Activated CD8-positive, alpha-beta memory T cell treated with anti-CD3 and anti-CD28 coated beads for 1 hour (primary cell): ENCODE results near the gene CHAD.
"Not testable (repeated sequence)": the region's sequence is repeated elsewhere in the genome, so short reads cannot be mapped to it uniquely, and the experiment has no call there.

ENCODE experiments used
- DNase-seq, 2 donors: peaks; one replicate each; pipeline ENCODE4 v3.0.0-alpha.2; 2020; ENCODE audit warnings: low read depth in 1 of 2; ENCODE audit errors: extremely low read depth in 1 of 2

The CHAD gene

GRCh38 chr17:50475362-50475761 lies 6.7 kb upstream of the CHAD start:
- DNase-seq = no peak

- no peak for DNase-seq
These were observed 5.8 kb upstream of the CHAD start for GRCh38 chr17:50474523-50474922.

DNA sequence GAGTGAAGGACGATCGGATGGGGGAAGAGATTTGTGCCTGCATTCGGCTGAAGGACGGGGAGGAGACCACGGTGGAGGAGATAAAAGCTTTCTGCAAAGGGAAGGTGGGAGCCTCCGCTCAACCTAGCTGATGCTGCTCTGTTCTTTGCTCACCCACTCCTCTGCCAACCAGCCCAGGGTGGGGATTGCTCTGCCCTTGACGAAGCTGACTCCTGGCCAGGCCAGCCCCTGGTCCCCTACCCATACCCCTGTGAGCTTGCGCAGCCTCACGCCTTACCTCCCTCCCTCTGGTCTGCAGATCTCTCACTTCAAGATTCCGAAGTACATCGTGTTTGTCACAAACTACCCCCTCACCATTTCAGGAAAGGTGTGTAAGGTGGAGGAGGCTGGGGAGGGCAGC lies 5.2 kb upstream of the CHAD start:
- DNase-seq = no peak

DNA sequence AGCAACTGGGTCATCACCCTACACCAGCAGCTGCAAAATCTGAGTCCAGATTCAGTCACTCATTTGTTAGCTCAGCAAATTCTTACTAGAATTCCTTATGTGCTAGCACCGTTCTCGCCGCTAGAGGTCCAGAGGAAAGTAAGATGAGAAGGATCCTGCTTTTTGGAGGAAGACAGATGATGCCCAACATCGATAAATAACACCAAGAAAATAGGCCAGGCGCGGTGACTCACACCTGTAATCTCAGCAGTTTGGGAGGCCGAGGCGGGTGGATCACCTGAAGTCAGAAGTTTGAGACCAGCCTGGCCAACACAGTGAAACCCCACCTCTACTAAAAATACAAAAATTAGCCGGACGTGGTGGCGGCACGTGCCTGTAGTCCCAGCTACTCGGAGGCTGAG lies 4.1 kb upstream of the CHAD start:
- DNase-seq = not testable (repeated sequence)

GRCh38 chr17:50472286-50472685 lies 3.6 kb upstream of the CHAD start:
- no peak for DNase-seq

GRCh38 chr17:50471009-50471905 lies 2.6 kb upstream of the CHAD start:
- DNase-seq = no peak

- no peak for DNase-seq
These were observed 1.7 kb upstream of the CHAD start for GRCh38 chr17:50470426-50470825.

- DNase-seq = no peak
These were observed 1.1 kb upstream of the CHAD start for GRCh38 chr17:50469671-50470305.

DNA sequence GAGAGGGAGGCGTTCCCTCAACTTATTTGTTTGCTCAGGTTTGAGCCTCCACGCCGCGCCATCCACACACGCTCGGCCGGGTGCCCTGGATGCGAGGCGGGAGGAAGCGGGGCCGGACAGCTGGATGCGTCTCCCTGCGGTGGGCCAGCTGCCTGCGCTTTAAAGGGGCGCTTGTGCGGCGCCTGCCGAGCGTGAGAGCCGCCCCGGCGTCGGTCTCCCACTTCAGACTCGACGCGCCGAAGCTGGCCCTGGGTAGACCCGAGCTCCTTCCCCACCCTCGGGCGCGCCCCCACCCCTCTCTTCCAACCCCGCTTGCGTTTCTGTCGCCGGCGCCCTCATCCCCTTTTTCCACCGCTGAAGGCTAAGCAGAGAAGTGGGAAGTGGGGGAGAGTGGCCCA lies 527 bp upstream of the CHAD start:
- no peak for DNase-seq

GRCh38 chr17:50467855-50468303 lies 801 bp downstream of the CHAD start:
- no peak for DNase-seq

GRCh38 chr17:50467114-50467854 lies 1.4 kb downstream of the CHAD start:
- DNase-seq = no peak

DNA sequence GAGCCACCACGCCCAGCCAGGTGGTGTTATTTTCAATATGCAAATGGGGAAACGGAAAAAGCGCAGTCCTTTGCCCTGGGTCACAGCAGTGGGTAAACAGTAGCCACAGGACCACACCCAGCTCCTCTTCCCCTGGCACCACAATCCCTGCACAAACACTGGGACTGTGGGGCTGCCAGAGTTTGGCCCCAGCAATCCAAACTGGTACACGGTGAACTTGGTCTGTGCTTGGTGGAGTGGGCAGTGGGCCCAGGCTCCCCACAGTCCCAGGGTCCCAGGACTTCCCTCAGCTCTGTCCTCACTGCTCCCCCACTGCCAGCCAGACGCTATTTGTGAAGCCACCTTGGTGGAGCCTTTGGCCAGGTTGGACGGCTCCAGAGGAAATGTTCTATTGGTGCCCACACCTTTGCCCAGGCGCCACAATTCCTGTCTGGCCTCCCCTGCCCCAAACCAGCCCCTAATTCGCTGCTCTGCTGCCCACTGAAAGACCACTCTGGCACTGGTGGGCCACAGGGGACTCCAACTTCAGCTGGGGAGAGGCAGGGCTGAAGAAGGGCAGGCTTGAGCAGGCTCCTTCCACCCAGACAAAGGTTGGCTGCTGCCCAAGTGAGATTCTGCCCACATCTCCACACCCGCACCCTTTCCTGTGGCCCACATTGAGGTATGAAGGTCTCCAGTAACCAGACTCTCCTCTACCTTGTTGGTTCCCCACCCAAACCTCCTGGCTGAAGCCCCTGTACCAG lies 2.1 kb downstream of the CHAD start:
- DNase-seq = no peak

DNA sequence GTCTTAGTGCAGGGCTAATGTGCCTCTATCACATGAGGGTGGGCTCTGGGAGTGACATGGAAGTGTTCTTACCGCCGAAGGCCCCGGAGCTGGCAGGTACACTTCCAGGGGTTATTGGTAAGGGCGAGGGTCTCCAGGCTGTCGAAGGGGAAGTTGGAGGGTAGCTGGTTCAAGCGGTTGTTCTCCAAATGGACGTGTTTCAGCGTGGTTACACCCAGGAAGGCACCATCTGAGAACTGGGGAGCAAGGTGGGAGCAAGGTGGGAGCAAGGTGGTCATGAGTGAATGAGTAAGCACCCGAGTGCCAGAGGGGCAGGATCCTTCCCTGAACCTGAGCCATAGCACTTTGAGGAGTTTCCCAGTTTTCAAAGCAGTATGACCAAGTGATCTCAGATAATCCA lies 3.0 kb downstream of the CHAD start:
- DNase-seq = no peak

- no peak for DNase-seq
These were observed 3.5 kb downstream of the CHAD start for GRCh38 chr17:50465171-50465570.

GRCh38 chr17:50464736-50465135 lies 3.9 kb downstream of the CHAD start:
- DNase-seq = no peak

DNA sequence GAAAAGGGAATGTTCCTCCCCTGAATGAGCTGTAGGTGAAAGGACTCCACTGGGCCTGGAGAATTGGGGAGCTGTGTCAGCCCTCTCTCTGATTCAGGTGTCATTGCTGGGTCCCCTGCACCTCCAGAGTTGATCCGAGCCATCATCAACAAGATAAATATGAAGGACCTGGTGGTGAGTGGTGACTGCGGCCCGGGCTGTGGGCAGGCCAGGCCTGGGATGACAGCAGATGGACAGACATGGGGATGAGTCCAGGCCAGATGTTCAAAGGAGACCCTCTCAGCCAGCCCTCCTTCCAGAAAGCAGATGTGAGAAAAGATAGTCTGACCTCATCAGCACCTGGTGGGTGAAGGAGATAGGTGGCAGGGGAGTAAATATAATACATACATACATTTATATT lies 4.6 kb downstream of the CHAD start:
- no peak for DNase-seq

DNA sequence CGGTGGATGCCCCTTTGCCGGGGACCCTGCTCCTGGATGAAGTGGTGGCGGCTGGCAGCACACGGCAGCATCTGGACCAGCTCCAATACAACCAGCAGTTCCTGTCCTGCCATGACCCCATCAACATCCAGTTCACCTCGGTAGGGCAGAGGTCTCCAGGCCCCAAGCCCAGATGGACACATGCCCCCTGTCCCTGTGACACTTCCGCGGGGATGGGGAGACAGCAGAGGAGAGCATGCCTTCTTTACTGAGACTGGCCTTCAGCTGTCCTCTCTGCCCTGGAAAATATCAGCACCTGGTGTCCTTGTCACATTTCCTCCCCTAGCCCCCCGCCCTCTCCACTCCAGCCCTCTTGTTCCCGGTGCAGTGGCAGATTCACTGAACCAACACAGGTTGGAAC lies 6.2 kb downstream of the CHAD start:
- no peak for DNase-seq

- DNase-seq = no peak
These were observed 7.0 kb downstream of the CHAD start for GRCh38 chr17:50461550-50462132.

- DNase-seq = no peak
These were observed 7.7 kb downstream of the CHAD start for GRCh38 chr17:50460831-50461526.

- no peak for DNase-seq
These were observed 8.9 kb downstream of the CHAD start for GRCh38 chr17:50459756-50460155.
